GM19099 (cell line): Measurements from ENCODE around the gene TAF5L.

Experiments used
- POLR2A ChIP-seq: IDR thresholded peaks from 3 replicates; pipeline ENCODE4 v1.6.1; 2011; ENCODE audit warnings: low read depth; ENCODE audit not compliant: insufficient read length; ENCODE audit errors: extremely low read depth

The TAF5L gene

DNA sequence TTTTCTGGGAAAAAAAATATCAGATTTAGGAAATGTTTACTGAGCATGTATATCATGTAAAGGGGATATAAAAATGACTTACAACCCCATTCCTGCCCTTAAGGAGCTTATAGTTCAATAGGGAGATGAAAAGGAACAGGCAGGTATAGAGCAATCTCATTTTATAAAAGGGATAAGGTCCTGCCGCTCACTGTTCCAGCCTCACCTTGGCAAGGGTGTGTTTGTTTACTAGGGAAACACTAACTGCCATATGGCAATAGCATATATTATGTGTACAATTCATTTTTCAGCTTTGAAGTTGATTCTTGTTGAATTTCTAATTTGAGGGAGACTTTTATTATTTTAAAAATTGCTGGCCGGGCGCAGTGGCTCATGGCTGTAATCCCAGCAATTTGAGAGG, 25.6 kb upstream of the TAF5L start:
- no peak for TF ChIP-seq POLR2A

DNA sequence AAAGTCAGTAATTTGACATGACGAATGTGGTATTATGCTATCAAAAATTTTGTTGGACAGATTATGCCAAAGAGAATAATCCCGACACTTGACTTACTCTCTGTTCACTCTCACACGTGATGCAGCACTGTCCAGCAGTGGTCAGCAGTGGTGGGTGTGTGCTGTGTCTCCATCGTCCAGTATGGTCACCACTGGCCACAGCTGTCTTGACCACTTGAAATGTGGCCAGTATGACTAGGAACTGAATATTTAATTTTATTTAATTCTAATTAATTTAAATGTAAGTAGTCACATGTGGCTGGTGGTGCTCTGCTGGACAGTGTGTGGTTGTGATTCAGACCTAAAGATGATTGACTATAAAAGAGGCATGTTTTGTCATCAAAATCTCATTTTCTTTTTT, 24.1 kb upstream of the TAF5L start:
- TF ChIP-seq POLR2A: no peak

DNA sequence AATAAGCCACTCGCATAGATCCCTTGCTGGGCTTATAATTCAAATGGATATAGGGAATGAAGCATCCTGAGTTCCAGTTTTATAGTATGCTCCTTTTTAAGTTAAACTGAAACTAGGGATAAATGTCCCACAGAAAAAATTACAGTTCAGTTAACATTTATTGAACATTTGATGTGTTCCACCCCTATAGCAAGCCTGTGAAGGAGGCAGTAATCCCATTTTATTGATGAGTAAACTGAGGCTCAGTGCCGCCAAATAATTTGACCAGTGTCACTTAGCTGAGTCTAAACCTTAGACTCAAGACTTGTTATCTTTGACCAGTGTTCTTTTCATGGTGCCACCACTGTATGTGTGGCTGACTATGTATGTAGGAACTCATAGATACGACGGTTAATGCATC, 22.5 kb upstream of the TAF5L start:
- TF ChIP-seq POLR2A: no peak

DNA sequence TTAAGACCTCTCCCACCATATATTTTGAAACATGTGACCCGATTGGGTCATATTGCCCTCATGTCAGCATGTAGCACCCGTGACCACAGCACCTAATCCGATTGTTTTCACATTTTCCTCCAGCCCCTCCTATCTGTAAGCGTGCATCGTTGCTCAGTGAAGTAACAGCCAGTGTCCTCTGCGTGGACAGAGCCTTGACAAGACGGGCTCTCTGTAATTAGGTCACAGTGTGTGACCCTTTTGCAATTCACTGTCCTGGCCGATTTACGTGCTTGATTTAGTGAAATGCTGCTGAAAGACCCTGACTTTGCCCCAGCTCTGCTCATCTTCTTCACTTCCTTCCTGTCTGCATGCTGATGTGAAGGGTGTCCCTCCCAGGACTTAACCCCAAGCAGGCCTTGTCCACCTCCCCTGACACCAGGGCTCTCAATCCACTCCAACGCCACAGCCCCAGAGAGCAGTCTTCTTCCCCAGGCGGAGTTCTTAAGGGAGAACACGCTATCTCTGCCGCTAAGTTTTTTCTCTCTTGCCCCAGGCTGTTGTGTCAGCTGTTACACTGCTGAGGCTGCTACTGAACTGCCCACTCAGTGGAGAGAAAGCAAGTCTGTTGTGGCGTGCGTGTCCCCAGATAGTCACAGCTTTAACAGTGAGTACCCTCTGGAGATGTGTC, 19.5 kb upstream of the TAF5L start:
- TF ChIP-seq POLR2A: no peak

DNA sequence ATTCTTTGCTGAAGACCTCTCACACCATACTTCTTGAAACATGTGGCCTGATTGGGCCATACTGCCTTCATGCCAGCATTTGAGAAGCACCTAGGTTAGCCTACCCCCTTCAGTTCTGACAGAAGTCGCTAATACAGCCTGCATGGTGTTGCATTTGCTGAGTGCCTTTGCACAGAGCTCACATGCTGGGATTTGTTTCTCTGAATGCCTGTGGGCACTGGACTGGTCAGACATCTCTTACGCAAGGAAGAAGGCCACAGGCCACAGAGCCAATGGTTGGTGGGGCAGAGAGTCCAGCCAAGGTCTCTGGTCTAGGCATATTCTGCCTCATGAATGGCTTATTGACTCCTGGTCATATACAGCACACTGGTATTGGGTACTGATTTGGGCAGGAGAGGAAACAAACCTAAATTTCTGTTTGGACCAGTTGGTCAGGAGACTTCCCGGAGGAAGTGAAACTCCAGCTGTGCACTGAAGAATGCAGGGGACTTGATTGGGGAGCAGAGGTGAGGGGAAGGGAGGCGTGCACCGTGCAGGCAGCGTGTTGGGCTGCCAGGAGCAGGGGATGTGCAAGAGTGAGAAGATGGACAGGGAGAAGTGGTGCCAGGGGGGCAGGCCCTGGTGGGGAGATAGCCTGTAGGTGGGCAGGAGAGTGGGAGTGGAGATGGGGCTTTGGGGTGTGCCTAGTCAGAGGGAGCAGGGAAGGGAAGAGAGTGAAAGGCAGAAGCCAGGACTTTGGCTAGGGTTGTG, 18.2 kb upstream of the TAF5L start:
- TF ChIP-seq POLR2A: no peak

DNA sequence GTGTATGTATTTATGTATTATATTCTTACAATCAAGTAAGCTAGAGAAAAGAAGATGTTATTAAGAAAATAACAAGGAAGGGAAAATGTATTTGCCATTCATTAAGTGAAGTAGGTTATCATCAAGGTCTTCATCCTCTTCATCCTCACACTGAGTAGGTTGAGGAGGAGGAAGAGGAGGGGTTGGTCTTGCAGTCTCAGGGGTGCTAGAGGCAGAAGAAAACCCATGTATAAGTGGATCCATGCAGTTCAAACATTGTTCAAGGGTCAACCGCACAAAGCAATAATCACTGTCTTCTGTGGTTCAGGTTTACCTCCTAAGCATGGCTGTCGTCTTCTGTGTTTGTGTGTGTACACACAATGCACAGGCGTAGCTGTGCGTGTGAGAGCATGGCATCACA, 17.0 kb upstream of the TAF5L start:
- no peak for TF ChIP-seq POLR2A

DNA sequence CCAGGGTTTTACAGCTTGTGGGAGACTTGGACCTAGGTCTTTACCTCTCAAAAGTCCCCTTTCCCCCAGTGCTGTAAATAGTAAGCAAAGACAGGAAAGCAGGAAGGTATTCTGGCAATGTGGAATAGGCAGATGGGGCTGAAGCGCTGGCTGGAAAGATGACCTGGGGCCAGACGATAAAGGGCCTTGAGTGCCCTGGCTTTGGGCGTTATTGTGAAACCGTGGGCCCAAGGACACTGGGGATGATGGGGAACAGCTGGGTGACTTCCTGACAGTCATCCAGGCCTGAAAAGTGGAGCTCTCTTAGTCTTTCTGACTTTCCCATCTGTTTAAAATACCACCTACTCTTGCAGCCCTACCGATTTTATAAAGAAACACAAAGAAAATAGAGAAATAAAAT, 16.5 kb upstream of the TAF5L start:
- no peak for TF ChIP-seq POLR2A

DNA sequence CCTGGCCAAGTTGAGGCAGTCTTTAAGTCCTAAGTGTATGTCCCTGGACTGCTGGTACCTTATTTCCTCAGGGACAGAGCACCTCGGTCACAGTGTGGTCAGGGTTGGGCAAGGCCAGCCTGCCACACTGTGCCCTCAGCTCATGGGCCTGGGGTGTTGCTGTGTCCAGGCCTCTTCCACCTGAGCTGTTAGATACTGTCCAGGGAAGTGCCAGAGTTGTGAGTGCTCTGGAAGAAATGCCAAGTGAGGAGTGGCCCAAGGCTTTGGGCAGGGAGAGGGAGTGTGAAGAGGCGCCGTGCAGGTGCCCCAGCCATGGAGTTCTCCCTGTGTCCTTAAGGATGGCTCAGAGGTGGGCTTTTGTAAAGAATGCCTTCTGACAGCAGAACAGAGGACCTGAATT, 15.4 kb upstream of the TAF5L start:
- no peak for TF ChIP-seq POLR2A

DNA sequence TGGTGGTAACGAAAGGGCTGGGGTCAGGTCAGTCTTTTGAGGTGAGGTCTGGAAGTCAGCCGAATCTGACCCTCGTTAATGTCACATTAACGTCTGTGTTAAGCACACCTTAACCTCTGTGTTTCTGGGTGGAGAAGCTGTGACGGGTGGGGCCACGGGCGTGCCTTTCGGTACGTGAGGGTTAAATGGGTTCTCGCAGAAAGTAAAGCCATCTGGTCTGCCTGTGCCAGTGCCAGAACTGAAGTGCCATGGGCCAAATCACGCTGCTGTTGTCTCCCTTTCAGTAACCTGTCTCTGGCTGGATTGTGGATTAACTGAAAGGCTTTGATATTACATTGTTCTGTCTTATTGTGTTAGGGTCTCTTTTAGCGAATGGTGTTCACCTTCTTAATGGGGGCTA, 14.5 kb upstream of the TAF5L start:
- no peak for TF ChIP-seq POLR2A

DNA sequence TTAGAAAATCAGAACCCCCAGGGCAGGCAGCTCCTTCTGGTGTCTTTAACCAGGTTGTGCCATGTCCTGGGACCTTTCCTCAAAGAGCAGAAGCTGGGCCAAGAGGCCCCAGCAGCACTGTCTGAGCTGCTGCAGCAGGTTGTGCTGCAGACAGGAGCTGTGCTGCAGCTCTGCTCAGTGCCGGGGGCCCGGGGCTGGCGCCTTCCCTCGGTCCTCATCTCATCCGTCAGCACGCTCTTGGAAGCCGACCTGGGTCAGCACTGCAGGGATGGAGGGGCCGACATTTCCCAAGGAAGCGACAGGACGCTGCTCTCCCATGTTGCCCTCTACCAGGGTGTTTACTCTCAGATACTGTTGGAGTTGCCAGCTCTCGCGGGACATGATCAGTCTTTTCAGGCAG, 11.8 kb upstream of the TAF5L start:
- TF ChIP-seq POLR2A: no peak

DNA sequence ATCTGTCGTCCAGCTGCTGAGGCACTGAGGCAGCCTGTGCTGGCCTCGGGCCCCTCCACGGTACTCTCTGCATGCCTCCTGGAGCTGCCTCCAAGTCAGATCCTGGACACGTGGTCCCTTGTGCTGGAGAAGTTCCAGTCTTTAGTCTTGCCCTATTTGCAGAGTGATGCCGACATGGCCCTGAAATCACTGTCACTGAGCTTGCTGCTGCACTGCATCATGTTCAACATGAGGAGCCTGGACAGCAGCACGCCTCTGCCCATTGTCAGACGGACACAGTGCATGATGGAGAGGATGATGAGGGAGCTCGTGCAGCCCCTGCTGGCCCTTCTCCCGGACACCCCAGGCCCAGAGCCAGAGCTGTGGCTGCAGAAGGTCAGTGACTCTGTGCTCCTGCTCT, 10.1 kb upstream of the TAF5L start:
- no peak for TF ChIP-seq POLR2A

DNA sequence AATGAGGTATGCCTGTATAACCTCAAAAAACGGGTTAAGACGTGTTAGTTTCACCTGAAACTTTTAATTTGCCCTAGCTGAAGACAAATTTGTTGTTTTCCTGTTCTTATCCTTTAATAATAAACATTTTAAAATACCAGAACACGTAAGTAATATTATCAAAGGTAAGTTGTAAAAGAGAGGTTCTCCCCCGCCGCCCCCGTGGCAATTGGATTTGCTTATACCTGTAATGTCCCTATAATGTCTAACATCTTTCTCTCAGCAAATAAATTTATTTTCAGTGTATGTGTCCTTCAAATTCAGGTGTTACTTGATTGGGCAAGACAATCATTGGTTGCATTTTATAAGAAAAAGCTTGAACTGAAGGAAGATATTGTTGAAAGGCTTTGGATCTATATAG, 6.0 kb upstream of the TAF5L start:
- no peak for TF ChIP-seq POLR2A

DNA sequence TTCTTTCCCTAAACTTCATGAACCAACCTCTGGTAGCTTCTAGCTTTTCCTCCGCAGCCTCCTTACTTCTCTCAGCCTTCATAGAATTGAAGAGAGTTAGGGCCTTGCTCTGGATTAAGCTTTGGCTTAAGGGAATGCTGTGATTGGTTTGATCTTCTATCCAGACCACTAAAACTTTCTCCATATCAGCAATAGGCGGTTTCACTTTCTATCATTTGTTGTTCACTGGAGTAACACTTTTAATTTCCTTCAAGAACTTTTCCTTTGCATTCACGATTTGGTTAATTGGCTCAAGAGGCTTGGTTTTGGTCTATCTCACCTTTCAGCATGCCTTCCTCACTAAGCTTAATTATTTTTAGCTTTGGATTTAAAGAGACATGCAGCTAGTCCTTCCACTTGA, 5.2 kb upstream of the TAF5L start:
- no peak for TF ChIP-seq POLR2A

DNA sequence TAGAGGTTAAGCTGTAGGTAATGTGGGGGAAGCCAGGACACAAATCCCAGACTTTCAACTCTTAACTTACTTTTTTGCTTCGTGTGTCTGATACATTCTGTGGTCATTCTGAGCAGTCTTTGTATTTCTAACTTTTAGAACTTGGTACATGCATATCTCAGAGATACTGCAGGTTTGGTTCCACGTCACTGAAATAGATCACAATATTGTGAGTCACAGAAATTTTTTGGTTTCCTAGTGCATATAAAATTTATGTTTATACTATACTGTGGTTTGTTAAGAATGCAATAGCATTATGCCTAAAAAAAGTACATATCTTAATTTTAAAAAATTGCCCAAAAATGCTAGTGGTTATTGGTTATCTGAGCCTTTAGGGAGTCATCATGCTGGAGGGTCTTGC, 3.3 kb upstream of the TAF5L start:
- no peak for TF ChIP-seq POLR2A

DNA sequence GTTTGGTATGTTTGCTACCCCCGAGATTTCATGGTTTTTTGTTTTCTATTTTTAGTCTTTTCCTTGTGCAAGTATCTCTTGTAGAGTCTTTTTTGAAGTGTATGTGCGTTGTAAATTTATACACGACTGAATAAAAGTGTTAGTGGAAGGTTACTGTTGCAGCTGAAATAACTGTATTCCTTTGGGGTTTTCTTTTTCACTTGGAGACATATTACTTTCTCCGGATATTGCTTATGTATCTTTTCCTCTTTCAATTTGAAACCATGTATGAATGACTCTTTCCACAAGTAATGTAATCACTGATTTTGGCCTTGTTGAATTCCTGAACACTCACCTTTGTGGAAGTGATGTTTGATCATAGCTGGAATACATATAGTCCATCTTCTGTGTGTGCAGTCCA, 1.1 kb upstream of the TAF5L start:
- TF ChIP-seq POLR2A: no peak

DNA sequence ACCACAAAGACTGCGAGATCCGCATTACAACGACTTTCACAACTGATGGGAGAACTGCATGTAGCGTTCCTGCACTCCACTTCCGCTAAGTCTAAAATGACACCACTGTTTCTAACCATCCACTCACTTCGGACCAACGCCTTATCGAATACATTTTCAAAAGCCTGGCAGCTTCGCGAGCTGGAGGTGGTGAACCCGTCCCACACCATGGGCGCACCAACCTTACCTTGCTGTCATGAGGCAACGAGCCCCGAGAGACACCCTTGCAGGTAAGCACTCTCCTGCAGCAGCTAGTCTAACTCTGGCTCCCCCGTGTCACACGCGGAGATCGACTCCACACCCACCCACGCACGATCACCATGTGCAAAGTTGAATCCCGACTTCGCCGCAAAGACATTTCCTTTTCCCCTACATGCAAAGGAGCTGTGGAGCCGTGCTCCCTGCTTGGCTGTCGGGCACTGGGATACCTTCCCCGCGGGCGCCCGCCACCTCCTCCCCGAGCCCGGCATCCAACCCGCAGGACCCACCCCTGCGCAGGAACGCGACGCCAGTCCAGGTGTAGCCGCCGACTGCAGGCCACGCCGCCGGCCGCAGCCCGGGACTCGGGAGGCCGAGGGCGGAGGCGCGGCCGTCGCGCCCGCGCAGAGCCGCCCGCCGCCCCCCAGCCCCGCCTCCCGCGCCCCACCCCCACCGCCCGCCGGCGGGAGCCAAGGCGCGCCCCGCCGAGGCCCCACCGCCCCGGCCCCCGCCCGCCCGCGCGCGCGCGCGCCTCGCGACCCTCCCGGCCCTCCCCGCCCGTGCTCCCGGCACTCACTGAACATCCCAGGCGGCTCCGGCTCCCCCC, 629 bp downstream of the TAF5L start:
- no peak for TF ChIP-seq POLR2A
